MM.1S (cell line): ENCODE data around the gene CYP19A1.

Experiments
- CTCF ChIP-seq: fragments of 300-600 bp; sonication (generic); IDR thresholded peaks from 2 replicates; pipeline ENCODE4 v1.5.1; 2016; ENCODE audit warnings: antibody characterized with exemption, low read length, mixed read lengths
- EZH2 ChIP-seq: fragments of 300-600 bp; sonication (generic); optimal IDR thresholded peaks from 2 replicates; pipeline ENCODE3; 2017; ENCODE audit warnings: low read depth, mild to moderate bottlenecking, antibody characterized with exemption, low read length, mixed read lengths
- EZH2phosphoT487 ChIP-seq: fragments of 300-600 bp; sonication (generic); IDR thresholded peaks from 2 replicates; pipeline ENCODE4 v1.6.1; 2018; ENCODE audit warnings: antibody characterized with exemption, low read length

- TF ChIP-seq CTCF (no peak), EZH2 (no peak), EZH2phosphoT487 (no peak)
Observed at GRCh38 chr15:51319539-51319938, 18.9 kb downstream of the CYP19A1 start.
